Uterus (tissue), 2 donors: ENCODE results near the gene SLC29A1.

ENCODE experiments used
- POLR2A ChIP-seq, 2 donors: fragments of 450-650 bp; IDR thresholded peaks; one replicate each; pipeline ENCODE4 v1.6.1; 2016; ENCODE audit warnings: antibody characterized with exemption in 2 of 2, mild to moderate bottlenecking in 1 of 2, moderate library complexity in 1 of 2
- TF ChIP-seq, protein P1 (sequence below), 4 experiments: fragments of 200-600 bp in 2 of 4; fragments of 450-650 bp in 2 of 4; sonication (generic) in 2 of 4; IDR thresholded peaks; one replicate each; pipeline ENCODE4 v1.5.1; 2016 to 2019; ENCODE audit warnings: antibody characterized with exemption in 4 of 4, mild to moderate bottlenecking in 2 of 4, moderate library complexity in 1 of 4

DNA sequence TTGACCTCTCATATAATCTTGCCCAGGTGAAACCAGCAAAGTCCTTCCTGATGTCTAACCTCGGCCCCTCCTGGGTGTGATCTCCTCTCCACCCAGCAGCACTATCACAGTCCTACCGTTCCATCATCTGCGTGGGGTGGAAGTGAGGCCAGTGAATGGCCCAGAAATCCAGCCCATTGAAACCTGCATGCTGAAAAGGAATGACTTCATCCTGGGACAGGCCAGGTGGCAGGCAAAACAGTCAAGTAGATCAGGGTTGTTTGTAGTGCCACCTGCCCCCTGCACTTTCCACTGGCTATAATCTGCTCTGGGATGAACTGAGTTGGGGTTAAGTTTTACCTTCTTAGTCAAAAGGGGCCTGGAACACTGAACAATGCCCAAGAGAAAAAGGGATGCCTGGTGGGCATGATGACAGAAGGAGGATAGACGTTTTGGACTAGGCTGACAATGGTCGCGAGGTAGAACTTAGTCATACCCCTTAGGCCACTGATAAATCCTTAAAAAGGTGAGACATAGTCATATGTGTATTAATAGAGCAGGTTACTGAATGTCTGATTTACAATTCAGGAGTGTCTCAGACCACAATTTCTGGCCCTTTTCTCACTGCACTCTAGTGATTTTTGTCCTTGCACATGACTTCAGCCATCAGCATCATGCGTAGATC, 15.4 kb downstream of the SLC29A1 start:
- TF ChIP-seq, protein P1, sequence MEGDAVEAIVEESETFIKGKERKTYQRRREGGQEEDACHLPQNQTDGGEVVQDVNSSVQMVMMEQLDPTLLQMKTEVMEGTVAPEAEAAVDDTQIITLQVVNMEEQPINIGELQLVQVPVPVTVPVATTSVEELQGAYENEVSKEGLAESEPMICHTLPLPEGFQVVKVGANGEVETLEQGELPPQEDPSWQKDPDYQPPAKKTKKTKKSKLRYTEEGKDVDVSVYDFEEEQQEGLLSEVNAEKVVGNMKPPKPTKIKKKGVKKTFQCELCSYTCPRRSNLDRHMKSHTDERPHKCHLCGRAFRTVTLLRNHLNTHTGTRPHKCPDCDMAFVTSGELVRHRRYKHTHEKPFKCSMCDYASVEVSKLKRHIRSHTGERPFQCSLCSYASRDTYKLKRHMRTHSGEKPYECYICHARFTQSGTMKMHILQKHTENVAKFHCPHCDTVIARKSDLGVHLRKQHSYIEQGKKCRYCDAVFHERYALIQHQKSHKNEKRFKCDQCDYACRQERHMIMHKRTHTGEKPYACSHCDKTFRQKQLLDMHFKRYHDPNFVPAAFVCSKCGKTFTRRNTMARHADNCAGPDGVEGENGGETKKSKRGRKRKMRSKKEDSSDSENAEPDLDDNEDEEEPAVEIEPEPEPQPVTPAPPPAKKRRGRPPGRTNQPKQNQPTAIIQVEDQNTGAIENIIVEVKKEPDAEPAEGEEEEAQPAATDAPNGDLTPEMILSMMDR (IDR thresholded peaks at IDR 0.05) = no peak
- TF ChIP-seq POLR2A (IDR thresholded peaks at IDR 0.05) = no peak
